ENCODE data around the gene IKZF2. TPM values are rescaled to one million over a fixed set of nuclear protein-coding genes. Genes with fewer than 3 reads are reported as not detected.

IKZF2 gene
- total RNA-seq, result 1 to 10 TPM; 4.2 to 6.0 TPM

GRCh38 chr2:213151437-213152064 lies at the start of gene IKZF2:
IKZF2 (minus strand) TSS chr2:213151612; CDS start chr2:213148629, 2,983 bp downstream.
- ChIA-PET CTCF (interaction anchor here (0.9 to 3.2 kb wide), 3 partner anchors 287 to 375 kb away, joined by 3 to 33 read pairs (median 6); no protein-coding TSS in a partner anchor), POLR2A (interaction anchor here (0.6 to 2.9 kb wide), 4 partner anchors 133 to 374 kb away, joined by 3 to 6 read pairs (median 4); partner anchors contain the start of gene SPAG16)
- DNase-seq, result peak; percentile 63
- H3K4me1 Mint-ChIP-seq, result peaks cover 30% of the 10 kb centered on the region
- H3K36me3 Mint-ChIP-seq (ENCODE audit: low read depth), result peaks cover 3% of the 10 kb centered on the region
- H3K9me3 Mint-ChIP-seq, result no peaks in the 10 kb centered on the region
- peak within 1 kb of the TSS; percentile 79 for H3K4me3 Mint-ChIP-seq
- peaks cover 47% of the 10 kb centered on the region for H3K27me3 Mint-ChIP-seq
- H3K27ac Mint-ChIP-seq, result peak within 1 kb of the TSS; percentile 60

- no peaks in the 10 kb centered on the region for H3K9me3 Mint-ChIP-seq
- ChIA-PET POLR2A (no interaction called here), CTCF (no interaction called here)
- no peaks in the 10 kb centered on the region for H3K27me3 Mint-ChIP-seq
- no peaks in the 10 kb centered on the region for H3K36me3 Mint-ChIP-seq (ENCODE audit: low read depth)
- H3K27ac Mint-ChIP-seq, result no peak overlapping the region
- DNase-seq, result no peak
- no peak overlapping the region for H3K4me3 Mint-ChIP-seq
- no peaks in the 10 kb centered on the region for H3K4me1 Mint-ChIP-seq
Observed at GRCh38 chr2:213199871-213200270, 48.5 kb upstream of the IKZF2 start.

- Mint-ChIP-seq H3K36me3 (ENCODE audit: low read depth) (no peaks in the 10 kb centered on the region), H3K27me3 (no peaks in the 10 kb centered on the region), H3K27ac (no peak overlapping the region), H3K4me3 (no peak overlapping the region), H3K9me3 (no peaks in the 10 kb centered on the region), H3K4me1 (no peaks in the 10 kb centered on the region)
- CTCF ChIA-PET, result no interaction called here
- no peak for DNase-seq
- POLR2A ChIA-PET, result no interaction called here
Observed at GRCh38 chr2:213189001-213189899, 37.8 kb upstream of the IKZF2 start.

DNA sequence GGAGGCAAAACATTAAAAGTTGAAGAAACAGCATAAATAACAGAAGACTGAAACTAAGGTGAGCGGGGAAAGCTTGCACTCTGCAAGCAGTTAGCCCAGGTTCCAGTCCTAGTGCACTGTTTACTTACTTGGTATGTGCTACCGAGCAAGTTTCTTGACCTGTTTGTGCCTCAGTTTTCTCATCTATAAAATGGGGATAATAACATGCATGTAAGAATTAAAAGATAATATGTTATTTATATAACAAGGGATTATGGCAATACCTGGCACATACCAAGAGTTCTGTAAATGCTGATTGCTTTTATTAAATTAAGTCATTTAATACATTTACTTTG lies 37.1 kb upstream of the IKZF2 start:
- POLR2A ChIA-PET, result no interaction called here
- no peak overlapping the region for H3K4me3 Mint-ChIP-seq

DNA sequence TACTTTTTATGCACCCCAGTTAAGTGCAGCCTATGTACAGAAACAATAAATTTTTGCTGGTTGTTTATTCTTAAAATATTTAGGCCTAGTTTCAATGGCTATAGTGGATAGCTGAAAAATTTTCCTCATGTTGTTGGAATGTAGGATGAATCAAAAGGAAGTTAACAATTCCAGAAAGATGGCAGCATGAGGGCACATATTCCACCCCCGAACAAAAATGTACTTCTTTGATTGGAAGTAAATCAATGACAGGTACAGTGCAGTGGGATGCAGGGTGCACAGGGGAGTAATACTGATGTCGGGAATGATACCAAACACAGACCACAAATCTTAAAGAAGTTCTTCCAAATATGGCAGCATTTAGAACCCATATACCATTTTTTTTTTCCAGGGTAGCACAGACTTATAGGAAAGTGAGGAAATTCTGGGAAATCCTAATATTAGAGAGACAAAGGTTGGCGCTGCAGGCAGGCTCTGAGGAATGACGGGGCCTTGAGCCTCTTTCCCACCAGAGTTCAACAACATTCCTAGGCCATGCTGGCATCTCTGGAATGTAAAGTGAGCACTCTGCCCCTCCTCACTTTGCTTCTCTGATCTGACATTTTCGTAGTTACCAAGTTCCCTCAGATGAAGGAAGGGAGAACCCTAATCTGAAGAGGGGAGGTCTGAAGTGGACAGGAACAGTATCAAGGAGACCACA lies 36.6 kb upstream of the IKZF2 start:
- Mint-ChIP-seq H3K27ac (no peak overlapping the region), H3K4me3 (no peak overlapping the region), H3K27me3 (no peaks in the 10 kb centered on the region), H3K4me1 (no peaks in the 10 kb centered on the region), H3K9me3 (no peaks in the 10 kb centered on the region), H3K36me3 (ENCODE audit: low read depth) (no peaks in the 10 kb centered on the region)
- DNase-seq, result no peak
- POLR2A ChIA-PET, result no interaction called here
- CTCF ChIA-PET, result interaction anchor here (0.6 kb wide), 1 partner anchor 507 kb away, joined by 3 read pairs; no protein-coding TSS in a partner anchor

More for the DNA sequence above, 37.1 kb upstream of the IKZF2 start:
- no peaks in the 10 kb centered on the region for H3K9me3 Mint-ChIP-seq
- no peaks in the 10 kb centered on the region for H3K27me3 Mint-ChIP-seq
- H3K27ac Mint-ChIP-seq, result no peak overlapping the region
- no peaks in the 10 kb centered on the region for H3K4me1 Mint-ChIP-seq
- CTCF ChIA-PET, result no interaction called here
- no peaks in the 10 kb centered on the region for H3K36me3 Mint-ChIP-seq (ENCODE audit: low read depth)
- no peak for DNase-seq

- no peaks in the 10 kb centered on the region for H3K9me3 Mint-ChIP-seq
- no peaks in the 10 kb centered on the region for H3K4me1 Mint-ChIP-seq
- H3K36me3 Mint-ChIP-seq (ENCODE audit: low read depth), result no peaks in the 10 kb centered on the region
- H3K27ac Mint-ChIP-seq, result no peak overlapping the region
- DNase-seq, result no peak
- no peak overlapping the region for H3K4me3 Mint-ChIP-seq
- no peaks in the 10 kb centered on the region for H3K27me3 Mint-ChIP-seq
- POLR2A ChIA-PET, result no interaction called here
- CTCF ChIA-PET, result no interaction called here
Observed at GRCh38 chr2:213187386-213187785, 36.0 kb upstream of the IKZF2 start.

- Mint-ChIP-seq H3K9me3 (no peaks in the 10 kb centered on the region), H3K36me3 (ENCODE audit: low read depth) (no peaks in the 10 kb centered on the region), H3K27me3 (no peaks in the 10 kb centered on the region), H3K27ac (no peak overlapping the region), H3K4me1 (no peaks in the 10 kb centered on the region), H3K4me3 (no peak overlapping the region)
- POLR2A ChIA-PET, result no interaction called here
- CTCF ChIA-PET, result no interaction called here
- DNase-seq, result no peak
Observed at GRCh38 chr2:213185147-213185822, 33.9 kb upstream of the IKZF2 start.

- H3K36me3 Mint-ChIP-seq (ENCODE audit: low read depth), result no peaks in the 10 kb centered on the region
- DNase-seq, result no peak
- CTCF ChIA-PET, result no interaction called here
- H3K27ac Mint-ChIP-seq, result no peak overlapping the region
- no peak overlapping the region for H3K4me3 Mint-ChIP-seq
- no peaks in the 10 kb centered on the region for H3K27me3 Mint-ChIP-seq
- no peaks in the 10 kb centered on the region for H3K9me3 Mint-ChIP-seq
- POLR2A ChIA-PET, result no interaction called here
- H3K4me1 Mint-ChIP-seq, result no peaks in the 10 kb centered on the region
Observed at GRCh38 chr2:213181712-213182111, 30.3 kb upstream of the IKZF2 start.

DNA sequence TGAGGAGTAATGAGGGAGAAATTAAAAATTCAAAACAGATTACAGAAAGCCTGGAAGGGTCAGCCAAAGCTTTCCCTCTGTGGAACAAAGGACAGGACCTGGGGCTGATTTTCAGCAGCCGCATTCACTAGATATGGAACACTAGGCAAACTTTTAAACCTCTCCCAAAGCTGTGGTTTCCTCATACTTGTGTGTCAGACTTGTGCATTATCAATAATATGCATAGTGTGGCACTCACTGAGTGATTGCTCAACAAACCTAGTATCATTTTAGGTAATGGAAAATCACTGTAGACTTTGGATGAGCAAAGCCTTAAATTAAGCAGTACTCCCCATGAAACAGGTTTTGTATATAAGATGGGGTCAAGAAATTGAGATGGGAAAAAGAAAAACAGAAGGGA lies 26.3 kb upstream of the IKZF2 start:
- Mint-ChIP-seq H3K27me3 (no peaks in the 10 kb centered on the region), H3K36me3 (ENCODE audit: low read depth) (no peaks in the 10 kb centered on the region), H3K4me1 (no peaks in the 10 kb centered on the region), H3K9me3 (no peaks in the 10 kb centered on the region), H3K4me3 (no peak overlapping the region), H3K27ac (no peak overlapping the region)
- CTCF ChIA-PET, result no interaction called here
- POLR2A ChIA-PET, result no interaction called here
- DNase-seq, result no peak

DNA sequence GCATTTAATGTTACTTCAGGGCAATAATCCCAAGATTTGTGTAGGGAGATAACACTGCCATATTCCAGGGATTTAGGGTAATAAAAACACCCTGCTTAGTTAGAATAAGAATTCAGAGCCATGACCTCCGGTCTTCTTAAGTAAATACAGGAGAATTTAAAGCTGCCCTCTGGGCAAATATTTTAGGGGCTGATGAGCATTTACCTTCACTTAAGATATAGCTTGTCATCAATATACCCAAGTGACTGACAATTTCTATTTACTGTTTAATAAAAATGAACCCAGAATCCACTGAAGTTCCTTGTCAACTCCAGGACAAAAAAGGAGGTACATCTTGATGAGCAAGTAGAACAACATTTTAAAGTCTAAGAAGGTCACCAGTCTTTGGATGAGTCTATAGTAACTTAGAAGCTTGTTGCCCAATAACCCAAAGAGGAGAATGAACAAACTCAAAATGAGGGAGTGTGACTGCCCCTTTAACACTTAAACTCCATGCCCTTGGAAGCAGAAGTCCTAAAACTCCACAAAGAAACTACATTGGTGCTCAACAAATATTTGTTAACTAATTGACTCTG lies 24.3 kb upstream of the IKZF2 start:
- H3K27ac Mint-ChIP-seq, result no peak overlapping the region
- CTCF ChIA-PET, result no interaction called here
- H3K9me3 Mint-ChIP-seq, result no peaks in the 10 kb centered on the region
- no peak overlapping the region for H3K4me3 Mint-ChIP-seq
- H3K36me3 Mint-ChIP-seq (ENCODE audit: low read depth), result no peaks in the 10 kb centered on the region
- H3K27me3 Mint-ChIP-seq, result no peaks in the 10 kb centered on the region
- POLR2A ChIA-PET, result no interaction called here
- no peak for DNase-seq
- no peaks in the 10 kb centered on the region for H3K4me1 Mint-ChIP-seq

GRCh38 chr2:213172641-213173040 lies 21.2 kb upstream of the IKZF2 start:
- no peak overlapping the region for H3K27ac Mint-ChIP-seq
- no peaks in the 10 kb centered on the region for H3K4me1 Mint-ChIP-seq
- no peaks in the 10 kb centered on the region for H3K27me3 Mint-ChIP-seq
- CTCF ChIA-PET, result no interaction called here
- no peak overlapping the region for H3K4me3 Mint-ChIP-seq
- no peaks in the 10 kb centered on the region for H3K36me3 Mint-ChIP-seq (ENCODE audit: low read depth)
- no peaks in the 10 kb centered on the region for H3K9me3 Mint-ChIP-seq
- POLR2A ChIA-PET, result no interaction called here
- DNase-seq, result no peak

DNA sequence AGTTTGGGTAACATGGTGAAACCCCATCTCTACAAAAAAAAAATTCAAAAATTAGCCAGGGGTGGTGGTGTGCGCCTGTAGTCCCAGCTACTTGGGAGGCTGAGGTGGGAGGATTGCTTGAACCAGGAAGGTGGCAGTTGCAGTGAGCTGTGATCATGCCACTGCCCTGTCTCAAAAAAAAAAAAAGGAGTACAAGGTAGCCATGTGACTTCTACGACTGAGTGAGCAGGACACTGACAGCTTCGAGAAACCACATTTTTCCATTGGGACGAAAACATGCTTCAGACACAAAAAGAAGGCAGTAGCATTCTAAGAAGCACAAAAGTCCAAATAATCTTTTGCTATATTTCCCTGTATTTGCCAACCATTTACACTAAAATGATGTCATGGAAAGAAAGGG lies 19.7 kb upstream of the IKZF2 start:
- Mint-ChIP-seq H3K27me3 (no peaks in the 10 kb centered on the region), H3K36me3 (ENCODE audit: low read depth) (no peaks in the 10 kb centered on the region), H3K4me1 (no peaks in the 10 kb centered on the region), H3K9me3 (no peaks in the 10 kb centered on the region), H3K4me3 (no peak overlapping the region), H3K27ac (no peak overlapping the region)
- no peak for DNase-seq
- CTCF ChIA-PET, result no interaction called here
- POLR2A ChIA-PET, result no interaction called here

All from activated CD4-positive, alpha-beta memory T cell treated with anti-CD3 and anti-CD28 coated beads, Interleukin-2, amount 10 ng/mL, durations not matched to agents 7 days and 5 days (primary cell).